NCI-H510A treated with DMSO at 0.1 percent for 48 hours (cell line): ENCODE results near the gene FAXC.

ENCODE experiments used
- DNase-seq: peaks from one replicate; lab custom pipeline; 2025; lab: John Stamatoyannopoulos, UW

The FAXC gene

GRCh38 chr6:99349171-99350141, at the start of gene FAXC:
TSS of gene FAXC (minus strand) at chr6:99349674. CDS start at chr6:99349372, 302 bp downstream.
- DNase-seq = peak; percentile 46

DNA sequence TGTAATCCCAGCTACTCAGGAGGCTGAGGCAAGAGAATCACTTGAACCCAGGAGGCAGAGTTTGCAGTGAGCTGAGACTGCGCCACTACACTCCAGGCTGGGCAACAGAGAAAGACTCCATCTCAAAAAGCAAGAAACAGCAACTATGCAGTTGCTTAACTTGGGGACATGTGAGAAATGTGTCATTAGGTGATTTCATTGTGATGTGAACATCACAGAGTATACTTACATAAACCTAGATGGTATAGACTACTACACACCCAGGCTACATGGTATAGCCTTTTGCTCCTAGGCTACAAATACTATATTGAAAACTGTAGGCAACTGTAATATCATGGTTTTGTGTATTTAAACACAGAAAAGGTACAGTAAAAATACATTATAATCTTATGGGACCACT, 47.8 kb upstream of the FAXC start:
- DNase-seq = no peak

DNA sequence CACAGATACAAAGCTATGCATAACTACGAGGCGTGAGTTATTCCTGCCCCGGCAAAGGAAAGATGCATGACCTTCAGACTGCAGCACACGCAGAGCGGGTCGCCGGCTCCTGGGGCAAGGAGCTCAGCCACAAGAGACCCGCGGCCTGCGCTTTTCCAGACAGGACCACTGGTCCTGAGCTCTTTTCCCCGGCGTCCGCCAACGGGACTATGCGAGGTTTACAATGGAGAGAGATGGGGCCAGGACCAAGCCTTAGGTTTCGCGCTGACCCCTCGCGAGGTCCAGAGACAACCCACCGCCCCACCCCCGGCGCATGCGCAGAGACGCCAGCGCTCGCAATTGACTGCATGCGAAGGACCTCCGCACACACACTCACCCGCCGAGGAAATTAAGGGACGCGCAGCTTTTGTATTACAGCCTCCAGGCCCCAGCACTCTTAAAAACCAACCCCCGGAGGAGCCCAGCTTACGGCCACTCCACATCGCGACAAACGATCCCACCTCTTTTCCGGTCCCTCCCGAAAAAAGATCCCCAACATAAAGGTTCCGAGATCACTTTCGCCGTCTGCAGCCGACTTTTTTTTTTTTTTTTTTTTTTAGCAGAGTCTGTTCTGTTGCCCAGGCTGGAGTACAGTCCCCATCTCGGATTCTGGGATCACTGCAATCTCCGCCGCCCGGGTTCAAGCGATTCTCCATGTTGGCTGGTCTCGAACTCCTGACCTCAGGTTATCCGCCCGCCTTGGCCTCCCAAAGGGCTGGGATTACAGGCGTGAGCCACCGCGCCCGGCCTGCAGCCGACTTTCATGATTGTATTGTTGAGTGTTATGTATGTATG, 44.4 kb upstream of the FAXC start, which contains the start of gene COQ3:
TSS of gene COQ3 (minus strand) at position 498 of the 834 bp plus-strand sequence. CDS start at position 482, 16 bp downstream.
- DNase-seq = peak; percentile 39

- DNase-seq = peak; percentile 39
Observed at GRCh38 chr6:99393366-99393697, 43.9 kb upstream of the FAXC start.

- DNase-seq = no peak
Observed at GRCh38 chr6:99390896-99391295, 41.4 kb upstream of the FAXC start.

- DNase-seq = no peak
Observed at GRCh38 chr6:99384507-99384906, 35.0 kb upstream of the FAXC start.

DNA sequence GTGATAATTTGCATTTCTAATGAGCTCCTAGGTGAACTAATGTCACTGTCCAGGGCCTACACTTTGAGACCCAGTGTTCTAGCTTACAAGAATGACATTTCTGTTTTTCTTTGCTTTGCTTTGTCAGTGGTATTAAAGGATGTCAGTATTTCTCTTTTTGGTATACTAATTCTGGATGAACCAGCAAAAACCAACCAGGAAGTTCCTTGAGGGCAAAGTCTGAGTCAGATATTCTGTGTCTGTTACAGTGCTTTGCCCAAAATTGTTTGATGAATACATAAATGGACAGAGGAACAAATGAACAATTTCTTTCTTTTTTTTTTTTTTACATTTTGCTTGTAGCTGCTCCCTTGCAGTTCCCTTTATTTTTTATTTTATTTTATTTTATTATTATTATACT, 29.2 kb upstream of the FAXC start:
- DNase-seq = no peak

DNA sequence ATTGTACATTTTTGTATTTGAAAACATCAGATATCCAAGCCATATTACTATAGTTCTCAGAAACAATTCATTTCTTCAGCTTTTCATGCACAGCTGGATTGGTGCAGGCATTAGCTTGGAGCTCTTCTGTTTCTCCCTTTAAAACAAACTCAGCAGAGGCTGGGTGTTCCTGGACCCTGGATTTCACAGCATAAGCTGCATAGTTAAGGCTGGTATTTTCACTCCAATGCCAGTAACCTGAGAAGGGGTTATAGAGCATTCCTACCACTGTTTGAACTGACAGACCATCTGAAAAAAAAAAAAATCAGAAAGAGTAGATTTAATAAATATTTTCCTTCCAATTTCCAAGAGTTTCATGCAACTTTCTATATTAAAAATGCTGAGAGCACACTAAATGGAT, 20.1 kb upstream of the FAXC start:
- no peak for DNase-seq

DNA sequence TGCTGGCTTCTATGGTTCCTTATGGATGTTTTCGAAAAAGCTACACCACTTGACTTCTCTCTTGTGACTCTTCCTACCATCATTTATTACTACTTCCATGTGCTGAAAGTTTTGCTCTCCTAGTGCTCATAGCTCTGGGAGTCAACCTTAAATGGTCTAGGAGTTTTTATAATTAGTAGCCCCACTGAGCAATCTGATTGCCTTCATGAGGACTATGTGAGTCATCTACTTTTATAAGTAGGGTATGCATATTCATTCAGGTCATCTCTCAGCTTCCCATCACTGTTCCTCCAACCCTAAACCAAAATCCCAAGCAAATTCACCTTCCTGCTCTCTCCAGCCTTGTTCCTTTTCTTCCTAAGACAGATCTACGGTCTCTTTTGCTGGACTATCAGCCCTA, 17.4 kb upstream of the FAXC start:
- no peak for DNase-seq

GRCh38 chr6:99364026-99364425, 14.6 kb upstream of the FAXC start:
- DNase-seq = no peak

GRCh38 chr6:99362678-99363268, 13.3 kb upstream of the FAXC start:
- DNase-seq = no peak

DNA sequence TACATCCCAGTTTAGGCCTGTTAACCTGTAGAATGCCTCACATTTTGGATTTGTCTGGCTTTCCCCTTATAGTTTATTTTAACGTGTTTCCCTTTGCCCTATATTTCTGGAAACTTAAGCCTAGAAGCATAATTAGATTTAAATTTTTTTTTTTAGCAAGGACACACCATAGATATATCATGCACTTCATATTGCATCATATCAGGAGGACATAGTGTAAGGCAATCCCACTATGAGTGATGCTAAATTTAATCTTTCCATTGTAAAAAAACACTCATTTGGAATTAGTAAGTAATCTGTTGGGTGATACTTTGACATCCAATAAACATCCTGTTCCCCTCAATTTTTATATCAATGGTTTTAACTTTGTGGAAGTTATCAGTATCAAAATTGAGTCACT, 10.3 kb upstream of the FAXC start:
- no peak for DNase-seq

- DNase-seq = no peak
Observed at GRCh38 chr6:99356641-99357040, 7.2 kb upstream of the FAXC start.

GRCh38 chr6:99354983-99355382, 5.5 kb upstream of the FAXC start:
- no peak for DNase-seq

- DNase-seq = no peak
Observed at GRCh38 chr6:99353126-99353525, 3.7 kb upstream of the FAXC start.

DNA sequence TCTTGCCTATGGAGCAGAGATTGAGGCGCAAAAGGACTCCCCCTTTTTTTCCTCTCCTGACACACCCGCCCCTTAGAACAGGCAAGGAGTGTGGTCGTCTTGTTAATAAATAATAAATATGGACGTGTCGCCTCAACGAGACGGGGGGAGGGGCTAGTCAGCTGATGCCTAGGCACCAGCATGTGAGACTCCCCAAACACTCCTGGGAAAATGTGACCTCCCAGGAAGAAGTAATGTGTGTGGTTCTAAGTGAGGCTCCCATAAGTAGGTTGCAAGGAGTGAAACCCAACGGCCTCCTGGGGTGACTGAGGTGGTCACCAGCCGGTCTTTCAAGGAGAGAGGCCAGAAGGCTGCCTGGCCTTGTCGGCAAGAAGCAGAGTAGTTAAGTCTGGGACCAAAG, 1.1 kb upstream of the FAXC start:
- DNase-seq = peak; percentile 40

DNA sequence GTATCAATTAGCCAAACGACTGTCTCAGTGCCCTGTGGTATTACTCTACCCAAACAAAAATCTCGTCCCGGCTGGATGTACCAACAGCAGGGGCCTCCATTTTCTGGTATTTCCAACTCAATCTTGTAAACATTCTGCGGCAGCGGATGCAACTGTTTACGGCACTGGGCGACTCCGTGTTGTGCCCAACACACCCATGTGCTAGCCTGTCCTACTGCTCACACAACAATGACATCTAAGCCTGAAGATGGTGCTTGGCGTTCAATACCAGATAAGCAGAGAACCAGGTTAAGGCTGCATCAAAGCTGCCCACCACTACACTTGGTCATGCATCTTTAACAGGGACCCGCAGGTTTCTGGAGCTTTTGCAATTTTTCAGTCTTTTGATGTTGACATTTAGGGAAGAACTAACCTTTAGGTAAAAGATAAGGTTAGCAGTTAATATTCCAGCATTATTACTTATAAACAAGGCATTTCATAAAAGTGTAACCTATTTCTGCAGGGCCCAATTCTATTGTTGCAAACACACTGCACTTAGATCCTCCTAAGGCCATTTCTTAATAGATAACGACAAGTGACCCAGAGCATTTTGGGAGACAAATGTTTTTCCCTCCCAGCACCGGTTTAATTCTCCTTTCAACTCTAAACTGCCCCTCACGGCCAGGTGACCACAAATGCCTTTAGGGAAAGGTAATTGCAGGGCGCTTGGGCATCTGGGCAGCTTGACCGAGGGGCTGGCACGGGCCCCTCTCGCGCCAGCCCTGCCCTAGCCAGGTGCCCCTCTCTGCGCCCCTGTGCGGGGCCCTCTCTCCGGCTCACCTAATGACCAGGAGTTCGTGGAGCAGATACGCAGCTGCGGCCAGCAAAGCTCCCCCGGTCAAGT, 945 bp downstream of the FAXC start:
- peak; percentile 12 for DNase-seq

DNA sequence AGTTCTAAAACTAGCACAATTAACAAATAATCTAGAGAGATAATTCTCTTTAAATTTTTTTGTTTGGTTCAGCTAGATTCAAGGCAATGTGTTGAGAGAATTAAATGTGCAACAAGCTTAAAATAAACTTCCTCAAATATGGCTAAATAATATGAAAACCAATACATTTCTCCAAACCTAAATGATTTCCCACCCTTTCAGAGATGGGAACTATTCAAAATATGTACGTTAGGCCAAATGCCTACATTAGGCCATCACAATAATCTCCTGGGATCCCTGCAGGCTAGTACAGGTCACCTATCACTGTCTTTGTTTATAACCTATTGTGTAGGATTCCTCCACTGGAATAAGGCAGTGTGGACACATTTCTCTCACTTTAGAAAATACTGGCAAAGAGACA, 1.7 kb downstream of the FAXC start:
- DNase-seq = peak; percentile 30

DNA sequence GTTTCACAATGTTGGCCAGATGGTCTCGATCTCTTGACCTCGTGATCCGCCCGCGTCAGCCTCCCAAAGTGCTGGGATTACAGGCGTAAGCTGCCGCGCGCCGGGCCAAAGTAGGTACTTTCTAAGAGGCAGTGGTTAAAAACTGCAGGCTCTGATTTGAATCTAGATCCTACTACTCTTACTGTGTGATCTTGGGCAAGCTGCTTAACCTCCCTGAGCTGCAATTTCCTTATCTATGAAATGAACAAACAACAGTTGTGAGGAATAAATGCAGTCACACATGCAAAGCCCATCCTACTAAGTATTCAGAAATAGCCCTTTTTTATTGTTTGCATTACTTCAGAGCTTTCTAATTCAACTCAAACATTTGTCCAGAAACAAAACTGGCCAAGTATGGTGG, 2.9 kb downstream of the FAXC start:
- DNase-seq = no peak

GRCh38 chr6:99345164-99345563, 4.3 kb downstream of the FAXC start:
- DNase-seq = no peak

DNA sequence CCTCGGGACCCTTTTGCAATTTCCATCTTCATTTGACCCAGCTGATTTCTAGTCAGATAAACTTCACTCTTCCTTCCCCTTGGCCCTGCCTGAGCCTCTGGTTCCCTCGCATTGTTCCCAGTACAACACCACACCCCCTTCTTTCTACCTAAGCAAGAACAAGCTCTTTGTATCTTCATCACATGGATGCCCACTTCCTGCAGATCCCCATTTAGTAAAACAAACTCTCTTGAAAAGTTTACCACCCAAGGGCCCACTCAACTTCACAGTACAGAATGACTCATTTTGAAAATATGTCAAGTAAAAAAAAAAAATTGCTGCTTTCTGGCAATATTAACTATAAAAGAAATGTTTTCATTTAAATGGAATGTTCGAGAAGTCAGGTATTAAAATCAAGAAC, 5.2 kb downstream of the FAXC start:
- DNase-seq = no peak
